Measurements from ENCODE around the gene CBR3.

Gene CBR3

DNA sequence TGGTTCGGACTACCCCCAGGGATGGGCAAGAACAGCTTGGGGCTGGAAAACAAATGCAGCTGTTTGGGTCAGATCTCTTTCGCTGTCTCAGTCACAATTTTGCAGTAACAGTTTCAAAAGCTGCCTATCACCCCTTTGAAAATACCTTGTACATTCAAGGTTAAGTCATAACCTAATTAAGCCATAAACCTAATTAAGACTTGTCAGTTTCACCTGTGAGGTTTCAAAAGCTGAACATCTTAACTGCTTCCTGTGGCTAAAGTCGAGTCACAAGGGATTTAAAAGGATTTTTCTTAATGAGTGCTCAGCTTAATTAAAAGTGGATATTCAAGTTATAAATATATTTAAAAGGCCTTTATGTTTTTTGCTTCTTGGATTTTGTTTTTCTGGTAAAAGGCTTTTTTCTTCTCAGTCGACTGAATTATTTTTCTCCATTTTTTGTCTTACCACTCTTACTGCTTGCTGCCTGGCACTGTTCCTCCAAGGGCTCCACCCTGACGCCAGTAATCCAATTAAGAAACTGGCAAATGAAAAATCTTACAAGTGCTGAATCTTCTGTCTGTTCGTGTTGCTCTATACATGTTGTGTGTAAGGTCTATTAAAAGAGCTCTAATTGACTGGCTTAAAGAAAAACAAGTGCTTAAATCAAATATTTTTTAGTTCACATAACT is 33.8 kb upstream of the CBR3 start:
- Histone ChIP-seq H3K9me3 (ENCODE audit: control insufficient read depth, insufficient read depth, low read depth, low read length) (peaks cover 24% of the 10 kb centered on the region; the same call in 1 of the 2 replicates), H3K27me3 (ENCODE audit: control insufficient read depth, insufficient read depth, low read length) (no peaks in the 10 kb centered on the region), H3K4me3 (ENCODE audit: low read depth, low read length) (no peak overlapping the region), H3K4me1 (ENCODE audit: control insufficient read depth, insufficient read depth, low read length) (peaks cover 40% of the 10 kb centered on the region), H3K9ac (ENCODE audit: low read length) (peak overlapping the region; percentile 87), H3K36me3 (ENCODE audit: control insufficient read depth, insufficient read depth, low read length) (no peaks in the 10 kb centered on the region), H3K27ac (ENCODE audit: low read depth, low read length) (peak overlapping the region; percentile 93; the same call in 1 of the 2 replicates)

DNA sequence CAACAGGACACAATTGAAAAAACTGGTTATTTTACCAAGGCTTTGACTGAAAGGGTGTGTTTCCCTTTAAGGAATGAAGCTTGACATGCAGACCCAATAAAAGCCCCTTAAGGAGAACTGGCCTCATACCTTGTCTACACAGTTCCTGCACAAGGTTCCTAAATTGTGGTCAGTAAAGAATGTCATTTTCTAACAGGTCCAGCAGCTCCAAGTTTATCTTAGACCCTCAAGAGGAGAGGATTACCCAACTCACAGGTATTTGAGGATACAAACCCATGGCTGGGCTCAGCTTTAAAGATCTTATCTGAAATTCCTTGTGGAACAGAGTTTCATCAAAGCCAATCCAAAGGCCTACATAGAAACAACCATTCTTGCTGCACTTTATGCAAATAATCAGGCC is 31.4 kb upstream of the CBR3 start:
- H3K9ac ChIP-seq (ENCODE audit: low read length) = no peak overlapping the region

DNA sequence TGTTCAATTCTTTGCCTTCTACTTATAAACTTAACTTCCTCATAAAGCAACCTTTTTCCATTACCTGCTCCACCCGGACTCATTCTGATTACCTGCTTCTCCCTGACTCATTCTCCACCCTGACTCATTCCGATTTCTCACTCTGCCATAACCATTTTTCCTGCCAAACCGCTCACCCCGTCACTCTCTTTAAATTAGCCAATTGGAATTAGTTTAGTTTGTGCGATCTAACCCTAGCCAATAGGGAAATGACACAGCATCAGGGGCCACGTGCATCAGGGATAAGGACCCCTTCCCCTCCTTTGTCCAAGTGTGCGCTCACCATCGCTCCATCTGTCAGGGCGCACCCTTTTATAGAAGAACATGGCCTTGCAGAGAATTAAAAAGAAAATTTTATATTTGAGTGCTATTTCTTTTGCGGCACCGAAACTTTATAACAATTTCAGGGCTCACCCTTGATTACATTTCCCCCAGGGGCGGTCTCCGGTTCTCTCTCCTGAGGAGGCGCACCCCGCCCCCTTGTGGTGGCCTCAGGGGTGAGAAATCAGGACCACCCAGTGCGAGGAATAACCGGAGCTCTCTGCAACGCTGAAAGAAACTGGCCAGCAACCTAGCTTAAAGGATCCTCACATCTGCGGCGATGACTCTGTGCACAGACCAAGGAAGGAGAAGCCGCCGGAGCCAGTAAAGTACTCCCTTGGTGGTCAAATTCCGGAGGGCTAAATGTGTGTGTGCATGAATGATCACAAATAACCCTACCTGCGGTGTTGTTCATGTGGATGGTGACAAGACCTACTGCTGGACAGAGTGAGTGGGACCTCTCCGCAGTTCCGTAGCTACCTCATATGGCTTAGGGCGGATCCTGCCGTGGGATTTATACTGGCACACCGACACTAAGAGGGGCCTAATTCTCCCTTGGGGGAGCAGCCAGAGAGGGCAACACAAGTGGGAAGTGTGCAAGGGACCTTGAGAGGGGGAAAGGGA is 30.3 kb upstream of the CBR3 start:
- Histone ChIP-seq H3K27ac (ENCODE audit: low read depth, low read length) (peak overlapping the region; percentile 76), H3K9ac (ENCODE audit: low read length) (peak overlapping the region; percentile 99), H3K27me3 (ENCODE audit: control insufficient read depth, insufficient read depth, low read length) (no peaks in the 10 kb centered on the region), H3K4me3 (ENCODE audit: low read depth, low read length) (peak overlapping the region; percentile 77), H3K36me3 (ENCODE audit: control insufficient read depth, insufficient read depth, low read length) (peaks cover 22% of the 10 kb centered on the region), H3K4me1 (ENCODE audit: control insufficient read depth, insufficient read depth, low read length) (peaks cover 16% of the 10 kb centered on the region; the same call in 1 of the 2 replicates), H3K9me3 (ENCODE audit: control insufficient read depth, insufficient read depth, low read depth, low read length) (peaks cover 24% of the 10 kb centered on the region; the same call in 1 of the 2 replicates)

More for the DNA sequence above, 31.4 kb upstream of the CBR3 start:
- H3K4me1 ChIP-seq (ENCODE audit: control insufficient read depth, insufficient read depth, low read length) = peaks cover 26% of the 10 kb centered on the region
- H3K4me3 ChIP-seq (ENCODE audit: low read depth, low read length) = no peak overlapping the region
- H3K36me3 ChIP-seq (ENCODE audit: control insufficient read depth, insufficient read depth, low read length) = peaks cover 11% of the 10 kb centered on the region
- H3K9me3 ChIP-seq (ENCODE audit: control insufficient read depth, insufficient read depth, low read depth, low read length) = peaks cover 29% of the 10 kb centered on the region; the same call in 1 of the 2 replicates
- H3K27me3 ChIP-seq (ENCODE audit: control insufficient read depth, insufficient read depth, low read length) = no peaks in the 10 kb centered on the region
- H3K27ac ChIP-seq (ENCODE audit: low read depth, low read length) = no peak overlapping the region

DNA sequence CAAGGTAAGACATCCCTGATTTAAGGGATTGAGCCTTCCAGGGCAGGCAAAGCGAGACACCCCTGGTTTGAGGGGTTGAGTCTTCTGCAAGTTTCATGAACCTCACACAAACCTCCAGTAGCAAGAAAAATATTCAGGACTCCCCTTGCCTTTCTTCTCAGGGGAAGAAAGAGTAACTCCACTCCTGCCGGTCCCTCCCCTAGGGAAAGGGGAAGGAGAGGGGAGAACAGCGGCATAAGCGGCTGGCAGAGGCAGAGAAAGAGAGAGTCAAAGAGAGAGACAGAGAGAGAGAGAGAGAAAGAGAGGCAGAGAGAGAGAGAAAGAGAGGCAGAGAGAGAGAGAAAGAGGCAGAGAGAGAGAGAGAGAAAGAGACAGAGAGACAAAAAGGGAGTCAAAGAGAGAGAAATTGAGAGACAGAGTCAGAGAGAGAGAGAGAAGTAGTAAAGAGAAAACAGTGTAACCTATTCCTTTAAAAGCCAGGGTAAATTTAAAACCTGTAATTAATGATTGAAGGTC is 29.5 kb upstream of the CBR3 start:
- Histone ChIP-seq H3K27me3 (ENCODE audit: control insufficient read depth, insufficient read depth, low read length) (no peaks in the 10 kb centered on the region), H3K9ac (ENCODE audit: low read length) (peak overlapping the region; percentile 99), H3K27ac (ENCODE audit: low read depth, low read length) (peak overlapping the region; percentile 76; the same call in 1 of the 2 replicates), H3K9me3 (ENCODE audit: control insufficient read depth, insufficient read depth, low read depth, low read length) (peaks cover 29% of the 10 kb centered on the region; the same call in 1 of the 2 replicates), H3K36me3 (ENCODE audit: control insufficient read depth, insufficient read depth, low read length) (peaks cover 29% of the 10 kb centered on the region), H3K4me3 (ENCODE audit: low read depth, low read length) (peak overlapping the region; percentile 77), H3K4me1 (ENCODE audit: control insufficient read depth, insufficient read depth, low read length) (peaks cover 14% of the 10 kb centered on the region; the same call in 1 of the 2 replicates)

DNA sequence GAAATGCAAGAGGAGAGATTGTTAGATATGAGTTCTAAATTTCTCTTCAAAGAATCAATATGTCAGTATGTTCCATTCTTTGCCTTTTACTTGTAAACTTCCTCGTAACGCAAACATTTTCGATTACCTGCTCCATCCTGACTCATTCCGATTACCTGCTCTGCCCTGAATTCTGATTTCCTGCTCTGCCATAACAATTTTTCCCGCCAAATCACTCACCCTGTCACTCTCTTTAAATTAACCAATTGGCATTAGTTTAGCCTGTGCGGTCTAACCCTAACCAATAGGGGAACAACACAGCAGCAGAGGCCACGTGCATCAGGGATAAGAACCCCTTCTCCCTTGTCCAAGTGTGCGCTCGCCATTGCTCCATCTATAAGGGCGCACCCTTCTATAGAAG is 25.0 kb upstream of the CBR3 start:
- Histone ChIP-seq H3K4me3 (ENCODE audit: low read depth, low read length) (no peak overlapping the region), H3K36me3 (ENCODE audit: control insufficient read depth, insufficient read depth, low read length) (peaks cover 37% of the 10 kb centered on the region)

DNA sequence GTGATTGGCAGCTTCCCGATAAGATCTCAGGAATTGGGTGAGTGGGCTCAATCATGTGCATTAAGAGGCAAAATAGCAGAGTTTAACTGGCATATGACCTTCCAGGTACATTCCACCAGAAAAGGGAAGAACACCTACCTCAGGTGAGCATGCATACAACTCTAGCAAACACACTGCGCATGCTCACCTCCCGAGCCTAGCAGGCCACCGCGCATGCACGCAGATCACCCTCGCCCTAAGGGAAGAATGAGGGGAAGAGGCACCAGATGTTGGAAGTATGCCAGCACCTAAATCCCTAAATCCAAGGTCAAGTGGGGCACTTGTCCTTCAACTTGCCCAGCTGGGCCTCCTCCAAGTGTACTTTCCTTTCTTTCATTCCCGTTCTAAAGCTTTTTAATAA is 23.6 kb upstream of the CBR3 start:
- Histone ChIP-seq H3K9ac (ENCODE audit: low read length) (no peak overlapping the region), H3K36me3 (ENCODE audit: control insufficient read depth, insufficient read depth, low read length) (peaks cover 37% of the 10 kb centered on the region), H3K27me3 (ENCODE audit: control insufficient read depth, insufficient read depth, low read length) (no peaks in the 10 kb centered on the region), H3K4me3 (ENCODE audit: low read depth, low read length) (no peak overlapping the region), H3K27ac (ENCODE audit: low read depth, low read length) (no peak overlapping the region), H3K4me1 (ENCODE audit: control insufficient read depth, insufficient read depth, low read length) (peaks cover 16% of the 10 kb centered on the region), H3K9me3 (ENCODE audit: control insufficient read depth, insufficient read depth, low read depth, low read length) (peaks cover 11% of the 10 kb centered on the region; the same call in 1 of the 2 replicates)

More for the DNA sequence above, 25.0 kb upstream of the CBR3 start:
- Histone ChIP-seq H3K4me1 (ENCODE audit: control insufficient read depth, insufficient read depth, low read length) (peaks cover 20% of the 10 kb centered on the region), H3K9me3 (ENCODE audit: control insufficient read depth, insufficient read depth, low read depth, low read length) (peaks cover 11% of the 10 kb centered on the region; the same call in 1 of the 2 replicates), H3K27ac (ENCODE audit: low read depth, low read length) (no peak overlapping the region), H3K27me3 (ENCODE audit: control insufficient read depth, insufficient read depth, low read length) (no peaks in the 10 kb centered on the region), H3K9ac (ENCODE audit: low read length) (no peak overlapping the region)

DNA sequence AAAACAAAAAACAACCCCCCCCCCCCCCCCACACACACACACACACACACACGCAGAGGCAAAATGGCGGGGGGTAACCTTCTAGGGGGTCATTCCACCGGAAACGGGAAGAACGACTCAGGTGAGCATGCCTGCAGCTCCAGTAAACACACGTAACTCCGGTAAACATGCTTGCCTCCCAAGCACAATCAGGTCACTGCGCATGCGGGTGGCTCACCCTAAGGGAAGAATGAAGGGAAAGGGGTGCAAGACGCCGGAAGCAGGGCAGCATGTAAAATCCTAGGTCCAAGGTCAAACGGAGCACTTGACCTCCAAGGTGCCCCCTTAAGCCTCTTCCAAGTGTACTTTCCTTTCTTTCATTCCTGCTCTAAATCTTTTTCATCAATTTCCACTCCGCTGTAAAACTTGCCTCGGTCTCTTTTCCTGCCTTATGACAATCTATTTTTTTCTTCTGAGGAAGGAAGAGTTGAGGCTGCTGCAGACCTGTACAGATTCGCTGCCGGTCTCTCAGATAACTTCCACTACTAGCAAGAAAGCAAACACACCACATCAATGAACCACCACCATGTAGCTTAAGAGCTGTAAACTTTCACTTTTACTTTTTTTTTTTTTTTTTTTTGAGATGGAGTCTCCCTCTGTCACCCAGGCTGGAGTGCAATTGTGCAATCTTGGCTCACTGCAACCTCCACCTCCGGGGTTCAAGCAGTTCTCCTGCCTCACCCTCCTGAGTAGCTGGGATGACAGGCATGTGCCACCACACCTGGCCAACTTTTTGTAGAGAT is 21.0 kb upstream of the CBR3 start:
- Histone ChIP-seq H3K27me3 (ENCODE audit: control insufficient read depth, insufficient read depth, low read length) (no peaks in the 10 kb centered on the region), H3K9ac (ENCODE audit: low read length) (no peak overlapping the region), H3K4me1 (ENCODE audit: control insufficient read depth, insufficient read depth, low read length) (peaks cover 16% of the 10 kb centered on the region), H3K36me3 (ENCODE audit: control insufficient read depth, insufficient read depth, low read length) (peaks cover 22% of the 10 kb centered on the region), H3K4me3 (ENCODE audit: low read depth, low read length) (no peak overlapping the region), H3K27ac (ENCODE audit: low read depth, low read length) (no peak overlapping the region), H3K9me3 (ENCODE audit: control insufficient read depth, insufficient read depth, low read depth, low read length) (peaks cover 9% of the 10 kb centered on the region)

DNA sequence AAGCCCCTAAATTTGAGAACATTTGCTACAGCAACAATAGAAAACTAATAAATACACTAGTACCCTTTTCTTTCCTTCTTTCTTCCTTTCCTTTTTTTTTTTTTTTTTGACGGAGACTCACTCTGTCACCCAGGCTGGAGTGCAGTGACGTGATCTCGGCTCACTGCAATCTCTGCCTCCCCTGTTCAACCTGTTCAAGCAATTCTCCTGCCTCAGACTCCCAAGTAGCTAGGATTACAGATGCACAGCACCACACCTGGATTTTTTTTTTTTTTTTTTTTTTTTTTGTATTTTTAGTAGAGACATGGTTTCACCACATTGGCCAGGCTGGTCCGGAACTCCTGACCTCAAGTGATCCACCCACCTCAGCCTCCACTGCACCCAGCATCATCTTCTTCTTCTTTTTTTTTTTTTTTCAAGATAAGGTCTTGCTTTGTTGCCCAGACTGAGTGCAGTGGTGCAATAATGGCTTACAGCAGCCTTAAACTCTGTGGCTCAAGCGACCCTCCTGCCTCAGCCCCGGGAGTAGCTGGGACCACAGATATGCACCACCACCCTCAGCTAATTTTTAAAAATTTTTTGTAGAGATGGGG is 19.6 kb upstream of the CBR3 start:
- H3K4me3 ChIP-seq (ENCODE audit: low read depth, low read length) = no peak overlapping the region
- peaks cover 4% of the 10 kb centered on the region for H3K9me3 ChIP-seq (ENCODE audit: control insufficient read depth, insufficient read depth, low read depth, low read length)
- H3K9ac ChIP-seq (ENCODE audit: low read length) = no peak overlapping the region
- peaks cover 16% of the 10 kb centered on the region for H3K4me1 ChIP-seq (ENCODE audit: control insufficient read depth, insufficient read depth, low read length)
- no peaks in the 10 kb centered on the region for H3K27me3 ChIP-seq (ENCODE audit: control insufficient read depth, insufficient read depth, low read length)
- no peak overlapping the region for H3K27ac ChIP-seq (ENCODE audit: low read depth, low read length)
- H3K36me3 ChIP-seq (ENCODE audit: control insufficient read depth, insufficient read depth, low read length) = peaks cover 9% of the 10 kb centered on the region; the same call in 1 of the 2 replicates

DNA sequence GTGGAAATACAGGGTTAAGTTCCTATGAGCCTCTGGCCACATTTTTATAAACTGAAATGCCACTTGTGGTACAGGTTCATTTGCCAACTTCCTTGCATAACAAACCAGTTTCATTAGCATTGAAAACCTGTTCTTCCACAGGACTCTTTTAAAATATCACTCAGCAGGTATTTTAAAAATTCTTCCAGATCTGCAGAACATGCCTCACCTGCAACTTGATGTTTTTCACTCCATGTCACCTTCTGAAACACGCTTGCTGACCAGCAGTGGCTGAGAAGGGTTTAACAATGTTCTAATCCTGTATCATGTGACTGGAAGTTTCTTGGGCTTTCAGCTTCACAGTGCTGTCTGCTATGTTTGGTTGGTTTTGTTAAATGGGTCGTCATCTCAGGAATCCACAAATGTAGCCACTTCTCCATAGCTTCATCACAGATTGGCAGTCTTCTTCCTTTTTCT is 17.6 kb upstream of the CBR3 start:
- peaks cover 6% of the 10 kb centered on the region; the same call in 1 of the 2 replicates for H3K4me1 ChIP-seq (ENCODE audit: control insufficient read depth, insufficient read depth, low read length)
- no peak overlapping the region for H3K27ac ChIP-seq (ENCODE audit: low read depth, low read length)

More for the DNA sequence above, 17.6 kb upstream of the CBR3 start:
- Histone ChIP-seq H3K9me3 (ENCODE audit: control insufficient read depth, insufficient read depth, low read depth, low read length) (peaks cover 4% of the 10 kb centered on the region), H3K4me3 (ENCODE audit: low read depth, low read length) (no peak overlapping the region), H3K36me3 (ENCODE audit: control insufficient read depth, insufficient read depth, low read length) (no peaks in the 10 kb centered on the region), H3K27me3 (ENCODE audit: control insufficient read depth, insufficient read depth, low read length) (no peaks in the 10 kb centered on the region), H3K9ac (ENCODE audit: low read length) (no peak overlapping the region)

Data from HUES6 (cell line).